GM21390 (cell line): Measurements from ENCODE around the gene PMVK.

Experiments
- ATAC-seq: cut with Tn5 transposase; IDR thresholded peaks from one replicate; pipeline ENCODE4 v1.9.1; 2021; ENCODE audit not compliant: unreplicated experiment

The PMVK gene

GRCh38 chr1:154883919-154884868 lies 52.3 kb downstream of the PMVK start:
- ATAC-seq = no peak

- no peak for ATAC-seq
Observed at GRCh38 chr1:154881820-154882535, 54.5 kb downstream of the PMVK start.

GRCh38 chr1:154880671-154881070 lies 55.8 kb downstream of the PMVK start:
- no peak for ATAC-seq

GRCh38 chr1:154879038-154879421 lies 57.5 kb downstream of the PMVK start:
- ATAC-seq = no peak

GRCh38 chr1:154878371-154879037 lies 58.0 kb downstream of the PMVK start:
- no peak for ATAC-seq

- no peak for ATAC-seq
Observed at GRCh38 chr1:154877370-154877974, 59.0 kb downstream of the PMVK start.

DNA sequence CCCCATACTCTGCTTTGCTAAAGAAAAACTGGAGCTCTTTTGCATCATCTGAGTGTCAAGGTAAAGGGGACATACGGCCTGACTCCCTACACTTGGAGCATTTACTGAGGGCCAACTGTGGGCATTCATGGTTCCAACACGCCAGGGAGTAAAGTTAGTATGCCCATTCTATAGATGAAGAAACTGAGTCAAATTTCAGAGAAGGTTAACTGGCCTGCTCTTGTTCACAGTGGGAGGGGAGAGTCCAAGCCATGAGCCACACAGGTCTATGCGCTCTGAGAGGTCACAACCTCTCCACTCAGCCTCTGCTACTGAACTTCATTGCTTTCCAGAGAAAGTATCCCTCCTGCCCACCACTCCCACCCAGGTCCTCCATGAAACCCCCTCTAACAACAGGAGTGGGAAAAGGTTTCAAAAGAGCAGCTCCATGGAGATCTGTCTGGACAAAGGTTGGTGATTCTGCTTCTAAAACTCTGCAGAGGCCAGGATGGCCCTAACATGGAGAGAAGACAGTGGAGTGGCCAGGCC lies 59.6 kb downstream of the PMVK start:
- no peak for ATAC-seq
